Retinal pigment epithelial cell (primary cell): Measurements from ENCODE around the gene AGAP3.

Source experiments
- DNase-seq: peaks from one replicate; pipeline ENCODE4 v3.0.0-alpha.2; 2010; ENCODE audit warnings: low read depth
- H3K4me3 ChIP-seq: 2 replicates; pipeline ENCODE4 v1.5.1; 2011; ENCODE audit warnings: mild to moderate bottlenecking, low read length, control low read depth, moderate library complexity
- CTCF ChIP-seq: conservative IDR thresholded peaks from 2 replicates; pipeline ENCODE4 v1.5.1; 2011; ENCODE audit warnings: low read depth, low read length, control low read depth, inconsistent platforms

The AGAP3 gene

GRCh38 chr7:151187409-151188251 lies 101.4 kb downstream of the AGAP3 start:
- no peak overlapping the region for H3K4me3 ChIP-seq
- no peak for TF ChIP-seq CTCF
- DNase-seq, result no peak

- no peak for DNase-seq
- TF ChIP-seq CTCF, result no peak
- no peak overlapping the region for H3K4me3 ChIP-seq
Observed at GRCh38 chr7:151188252-151188542, 101.9 kb downstream of the AGAP3 start.

- H3K4me3 ChIP-seq, result no peak overlapping the region
- DNase-seq, result no peak
- TF ChIP-seq CTCF, result no peak
Observed at GRCh38 chr7:151189038-151189437, 102.8 kb downstream of the AGAP3 start.

GRCh38 chr7:151191544-151191943 lies 105.3 kb downstream of the AGAP3 start:
- H3K4me3 ChIP-seq, result no peak overlapping the region
- no peak for TF ChIP-seq CTCF
- no peak for DNase-seq

GRCh38 chr7:151192002-151192539 lies 105.8 kb downstream of the AGAP3 start:
- no peak for TF ChIP-seq CTCF
- no peak for DNase-seq
- no peak overlapping the region for H3K4me3 ChIP-seq

- no peak overlapping the region for H3K4me3 ChIP-seq
- TF ChIP-seq CTCF, result no peak
- no peak for DNase-seq
Observed at GRCh38 chr7:151193203-151193978, 107.1 kb downstream of the AGAP3 start.
